Lung (tissue), 12 donors: ENCODE data around the gene KIF26B. TPM values are rescaled to one million over a fixed set of nuclear protein-coding genes. Genes with fewer than 3 reads are reported as not detected.

Experiments
- ATAC-seq: fragments of 200-7000 bp; cut with Tn5 transposase; one replicate; pipeline ENCODE4 v1.9.1; 2020; ENCODE audit warnings: moderate number of reproducible peaks; ENCODE audit not compliant: insufficient read depth, low FRiP score
- DNase-seq, 3 donors: peaks; one replicate each; pipeline ENCODE4 v3.0.0-alpha.2; 2013 to 2017
- H3K27ac ChIP-seq, 2 donors: one replicate each; pipeline ENCODE4 v1.5.1; 2013; ENCODE audit warnings: mild to moderate bottlenecking in 2 of 2, moderate library complexity in 2 of 2, control low read depth in 1 of 2, inconsistent platforms in 1 of 2, low read depth in 1 of 2, low read length in 1 of 2
- H3K27me3 ChIP-seq, 3 donors: one replicate each; pipeline ENCODE4 v1.5.1; 2013; ENCODE audit warnings: low read length in 2 of 3; ENCODE audit not compliant: control insufficient read depth in 3 of 3, insufficient read depth in 3 of 3
- H3K36me3 ChIP-seq, 4 donors: one replicate each; pipeline ENCODE4 v1.5.1; 2013; ENCODE audit warnings: low read length in 4 of 4, mild to moderate bottlenecking in 1 of 4, moderate library complexity in 1 of 4; ENCODE audit not compliant: control insufficient read depth in 4 of 4, insufficient read depth in 4 of 4
- H3K4me1 ChIP-seq, 5 donors: one replicate each; pipeline ENCODE4 v1.5.1; 2013; ENCODE audit warnings: low read length in 5 of 5, mild to moderate bottlenecking in 2 of 5, moderate library complexity in 1 of 5; ENCODE audit not compliant: control insufficient read depth in 5 of 5, insufficient read depth in 5 of 5
- H3K4me3 ChIP-seq: one replicate; pipeline ENCODE4 v1.5.1; 2013; ENCODE audit warnings: mild to moderate bottlenecking, control low read depth, moderate library complexity
- H3K9ac ChIP-seq, 2 donors: one replicate each; pipeline ENCODE4 v1.5.1; 2013; ENCODE audit warnings: low read length in 2 of 2, control low read depth in 1 of 2; ENCODE audit not compliant: insufficient read depth in 1 of 2
- H3K9me3 ChIP-seq, 4 donors: one replicate each; pipeline ENCODE4 v1.5.1; 2013; ENCODE audit warnings: low read length in 3 of 4, mild to moderate bottlenecking in 1 of 4, moderate library complexity in 1 of 4; ENCODE audit not compliant: control insufficient read depth in 4 of 4, insufficient read depth in 3 of 4
- CTCF ChIP-seq: IDR thresholded peaks from 2 replicates; pipeline ENCODE4 v1.5.1; 2012; ENCODE audit warnings: mild to moderate bottlenecking; ENCODE audit errors: control extremely low read depth, extremely low read depth
- whole genome bisulfite sequencing, 2 donors: extraction: QIAGEN DNeasy Blood & Tissue Kit; methylation state at CpG; one replicate each; pipeline ENCODE4 v1.1.7; 2013; 5-methylcytosine and 5-hydroxymethylcytosine counted together
- polyA plus RNA-seq, 2 donors: library from polyadenylated mRNA; stranded (reverse); fragments of 200-250 nt; gene quantifications; one replicate each; pipeline ENCODE4 v1.2.1, GENCODE V29; 2013
- total RNA-seq, 2 donors: library from RNA; depleted of rRNA in 1 of 2; stranded (reverse); fragments of >200 nt in 1 of 2; gene quantifications; one replicate each; pipeline ENCODE4 v1.2.1, GENCODE V29; 2014 to 2021
- donor health status: control.
- donor health status: control.
- donor health status: Bipolar disorder and iron deficiency.
- donor health status: healthy.
- donor health status: DM: yes; HTN: yes; CAD: no.

The KIF26B gene
- total and polyA plus RNA-seq, 4 donors: 0.61 to 6.7 (median 2.2) TPM

- DNase-seq (no peak), ATAC-seq (no peak)
- no peak for TF ChIP-seq CTCF
- Histone ChIP-seq H3K4me3 (no peak overlapping the region), H3K27ac (no peak overlapping the region), H3K36me3 (no peaks in the 10 kb centered on the region), H3K9ac (no peak overlapping the region), H3K27me3 (no peaks in the 10 kb centered on the region), H3K9me3 (no peaks in the 10 kb centered on the region), H3K4me1 (peaks cover 0 to under 1% (median 0%) of the 10 kb centered on the region in 5 donors)
- WGBS, 2 donors: 92% methylated on average over 3 of the region's 3 CpGs
These were observed 561.8 kb downstream of the KIF26B start for GRCh38 chr1:245716561-245716960.

GRCh38 chr1:245717611-245718010, 562.8 kb downstream of the KIF26B start:
- Histone ChIP-seq H3K4me1 (no peaks in the 10 kb centered on the region), H3K36me3 (no peaks in the 10 kb centered on the region), H3K27ac (no peak overlapping the region), H3K9me3 (no peaks in the 10 kb centered on the region), H3K27me3 (no peaks in the 10 kb centered on the region), H3K4me3 (no peak overlapping the region), H3K9ac (no peak overlapping the region)
- DNase-seq: no peak
- no peak for ATAC-seq
- TF ChIP-seq CTCF: no peak
- 92 to 94% methylated on average over 3 of the region's 3 CpGs for WGBS, 2 donors

- Histone ChIP-seq H3K36me3 (no peaks in the 10 kb centered on the region), H3K27ac (no peak overlapping the region), H3K9ac (no peak overlapping the region), H3K4me1 (no peaks in the 10 kb centered on the region), H3K4me3 (no peak overlapping the region), H3K27me3 (no peaks in the 10 kb centered on the region), H3K9me3 (no peaks in the 10 kb centered on the region)
- WGBS, 2 donors: 88 to 90% methylated on average over 3 of the region's 3 CpGs
- no peak for ATAC-seq
- DNase-seq: no peak
- no peak for TF ChIP-seq CTCF
These were observed 563.3 kb downstream of the KIF26B start for GRCh38 chr1:245718123-245718522.

GRCh38 chr1:245718951-245719350, 564.2 kb downstream of the KIF26B start:
- whole genome bisulfite sequencing, 2 donors: 95 to 96% methylated on average over 4 of the region's 4 CpGs
- no peak overlapping the region for H3K9ac ChIP-seq
- DNase-seq: no peak

More at GRCh38 chr1:245718951-245719350, 564.2 kb downstream of the KIF26B start:
- no peaks in the 10 kb centered on the region for H3K4me1 ChIP-seq
- no peak for ATAC-seq
- no peak for TF ChIP-seq CTCF
- no peaks in the 10 kb centered on the region for H3K27me3 ChIP-seq
- H3K9me3 ChIP-seq: no peaks in the 10 kb centered on the region
- no peaks in the 10 kb centered on the region for H3K36me3 ChIP-seq
- no peak overlapping the region for H3K4me3 ChIP-seq
- no peak overlapping the region for H3K27ac ChIP-seq
